ENCODE results near the gene PLD6.
"Not testable (repeated sequence)": the region's sequence is repeated elsewhere in the genome, so short reads cannot be mapped to it uniquely, and the experiment has no call there.

Gene PLD6

GRCh38 chr17:17196776-17197175 is 9.4 kb downstream of the PLD6 start:
- no peak for DNase-seq

GRCh38 chr17:17195466-17195865 is 10.7 kb downstream of the PLD6 start:
- DNase-seq, result not testable (repeated sequence)

- no peak for DNase-seq
These were observed 14.2 kb downstream of the PLD6 start for GRCh38 chr17:17191961-17192381.

- no peak for DNase-seq
These were observed 14.8 kb downstream of the PLD6 start for GRCh38 chr17:17191346-17191792.

DNA sequence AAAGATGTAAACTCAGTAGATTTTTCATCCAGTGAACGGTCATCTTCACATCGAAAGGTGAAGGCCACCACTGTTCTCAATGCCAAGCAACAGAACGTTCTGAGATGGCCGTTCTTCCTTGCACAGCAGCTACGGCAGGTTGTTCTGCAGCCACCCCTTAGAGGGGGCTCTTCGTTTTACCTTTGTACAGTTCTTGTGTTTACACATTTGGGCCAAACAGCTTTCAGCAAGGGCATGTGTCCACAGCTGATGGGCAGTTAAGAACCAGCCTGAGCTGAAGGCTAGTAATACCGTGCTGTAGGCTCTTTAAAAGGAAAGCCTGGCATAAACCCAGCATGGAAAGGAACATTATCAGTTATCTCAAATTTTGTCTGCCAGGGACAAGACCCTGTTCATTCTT is 15.9 kb downstream of the PLD6 start:
- no peak for DNase-seq

DNA sequence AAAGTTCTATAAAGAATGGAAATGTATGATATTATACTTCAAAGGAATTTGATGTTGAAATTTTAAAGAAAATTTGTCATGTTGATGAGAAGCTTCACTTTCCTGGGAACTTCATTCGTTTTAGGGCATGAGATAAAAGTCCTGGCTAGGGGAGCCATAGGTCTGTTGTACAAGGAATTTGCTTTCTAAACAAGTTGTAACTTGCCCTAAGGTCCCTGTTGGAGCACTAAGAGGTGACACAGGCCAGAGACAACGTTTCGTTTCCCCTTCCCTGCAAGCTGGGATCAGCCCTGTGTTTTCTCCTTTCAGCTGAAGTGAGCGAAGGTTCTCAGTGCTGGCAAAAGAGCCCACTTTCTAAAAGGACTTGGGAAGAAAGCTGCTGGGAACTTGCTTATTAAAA is 16.6 kb downstream of the PLD6 start:
- DNase-seq, result no peak

DNA sequence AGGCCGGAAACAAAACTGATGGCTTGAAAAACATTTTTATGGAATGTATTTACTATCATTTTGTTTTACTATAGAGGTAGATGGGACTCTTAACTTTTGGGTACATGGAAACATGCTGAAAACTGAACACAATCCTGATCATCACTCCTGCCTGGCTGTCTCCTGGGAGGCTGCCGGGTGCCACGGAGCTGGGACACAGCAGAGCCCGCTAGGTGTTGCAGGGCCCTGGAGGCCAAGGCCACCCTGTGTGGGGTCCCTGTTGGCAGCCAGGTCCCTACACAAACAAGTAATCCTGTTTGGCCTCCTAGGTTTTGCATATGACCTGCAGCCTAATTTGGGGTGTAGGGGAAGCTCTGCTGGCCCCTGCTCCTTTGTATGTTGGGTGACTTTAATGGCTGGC is 17.5 kb downstream of the PLD6 start:
- DNase-seq, result no peak

DNA sequence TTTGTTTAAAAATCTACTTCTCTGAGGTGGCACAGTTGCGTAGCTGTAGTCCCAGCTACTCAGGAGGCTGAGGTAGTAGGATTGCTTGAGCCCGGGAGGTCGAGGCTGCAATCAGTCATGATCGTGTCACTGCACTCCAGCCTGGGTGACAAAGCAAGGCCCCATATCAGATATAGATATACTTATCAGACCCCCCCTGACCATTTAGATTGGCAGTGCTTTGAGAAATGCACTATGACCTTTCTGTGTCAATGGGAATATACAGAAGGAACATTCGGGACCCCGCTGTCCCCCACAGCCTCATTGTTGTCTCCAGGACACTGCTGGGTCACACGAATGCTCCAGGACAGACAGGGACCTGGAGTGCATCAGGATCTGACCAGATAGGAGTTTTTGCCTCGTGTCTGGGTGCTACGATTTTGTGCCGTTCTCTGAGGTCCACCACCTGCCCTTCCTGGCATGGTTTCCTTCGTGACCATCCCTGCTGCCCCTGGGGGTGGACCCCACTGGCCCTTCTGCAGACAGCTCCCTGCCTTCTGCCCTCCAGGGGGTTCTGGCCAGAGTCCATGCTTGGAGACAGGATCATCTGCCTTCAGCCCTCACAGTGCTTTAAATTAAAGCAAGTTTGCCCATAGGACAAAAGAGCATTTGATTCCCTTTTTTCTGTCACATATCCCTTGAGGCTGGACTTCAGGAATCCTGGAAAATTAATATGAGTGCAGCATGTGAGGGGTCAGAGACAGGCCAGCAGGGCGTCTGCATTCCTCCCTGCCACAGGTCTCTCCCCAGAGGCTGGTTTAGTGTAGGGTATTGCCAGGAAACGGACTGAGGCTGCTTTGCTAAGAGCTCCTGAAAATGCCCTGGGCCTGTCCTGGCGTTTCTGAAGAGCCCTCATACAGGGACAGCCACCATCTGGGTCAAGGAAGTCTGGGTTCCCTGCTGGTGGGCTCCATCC is 19.3 kb downstream of the PLD6 start:
- DNase-seq, result no peak

DNA sequence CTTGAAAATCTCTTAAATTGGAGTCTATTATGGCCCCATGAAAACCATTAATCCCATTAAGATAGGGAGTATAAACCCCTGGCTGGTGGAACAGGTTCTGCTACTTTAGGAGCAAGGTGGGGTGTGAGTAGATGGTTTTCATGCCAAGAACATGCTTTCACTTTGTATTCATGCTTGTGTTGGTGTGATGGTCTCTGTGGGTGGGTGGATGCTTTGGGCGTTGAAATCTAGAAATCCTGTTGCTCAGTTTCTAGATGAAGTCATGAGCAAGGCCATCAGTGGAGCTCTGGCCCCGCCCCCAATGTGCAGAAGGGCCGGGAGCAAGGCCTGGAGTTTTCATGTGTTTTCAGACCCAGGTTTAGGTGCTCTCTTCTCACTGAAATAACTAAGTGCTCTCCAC is 20.1 kb downstream of the PLD6 start:
- peak; percentile 63 for DNase-seq

- not testable (repeated sequence) for DNase-seq
These were observed 21.0 kb downstream of the PLD6 start for GRCh38 chr17:17184985-17185757.

DNA sequence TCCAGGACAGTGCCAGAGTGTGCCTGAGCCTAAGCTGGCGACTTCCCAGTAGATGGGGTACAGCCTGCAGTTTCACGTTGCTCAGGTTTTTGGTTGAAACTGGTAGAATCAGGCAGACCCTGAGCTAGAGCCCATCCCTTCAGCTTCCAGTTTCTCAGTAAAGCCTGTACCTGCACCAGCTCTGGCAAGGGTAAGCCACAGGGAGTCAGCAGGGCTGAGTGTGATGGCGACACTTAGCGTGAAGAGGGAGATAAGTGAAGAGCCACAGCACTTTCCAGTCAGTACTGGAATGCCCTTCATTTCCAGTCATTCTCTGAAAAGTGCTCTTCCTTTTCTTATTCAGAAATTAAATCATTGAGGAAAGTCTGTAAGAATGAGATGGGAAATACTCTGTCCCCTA is 22.4 kb downstream of the PLD6 start:
- DNase-seq, result no peak

DNA sequence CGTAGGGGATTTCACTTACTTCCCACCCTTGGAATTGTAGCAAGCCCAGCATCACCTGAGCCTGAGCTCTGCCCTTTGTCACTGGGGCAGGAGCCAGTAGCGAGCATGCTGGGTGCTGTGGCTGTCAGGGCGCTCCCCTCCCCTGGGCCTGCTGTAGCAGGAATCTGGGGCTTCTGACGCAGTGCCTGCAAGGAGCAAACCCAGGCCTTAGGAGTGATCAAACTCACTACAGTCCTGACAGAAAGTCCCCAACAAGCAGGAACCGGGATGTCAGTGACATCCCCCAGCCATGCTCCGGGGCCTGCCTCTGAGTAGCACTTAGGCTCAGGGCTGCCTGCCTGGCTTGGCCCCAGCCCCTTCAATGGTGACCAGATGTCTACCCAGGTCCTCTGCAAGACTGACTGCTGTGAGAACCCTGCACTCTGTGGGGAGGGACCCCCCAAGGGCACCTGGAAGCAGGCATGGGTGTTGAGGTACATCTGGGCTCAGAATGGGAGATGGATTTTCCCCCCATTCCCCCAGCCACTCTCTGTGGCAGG is 23.5 kb downstream of the PLD6 start:
- DNase-seq, result no peak

DNA sequence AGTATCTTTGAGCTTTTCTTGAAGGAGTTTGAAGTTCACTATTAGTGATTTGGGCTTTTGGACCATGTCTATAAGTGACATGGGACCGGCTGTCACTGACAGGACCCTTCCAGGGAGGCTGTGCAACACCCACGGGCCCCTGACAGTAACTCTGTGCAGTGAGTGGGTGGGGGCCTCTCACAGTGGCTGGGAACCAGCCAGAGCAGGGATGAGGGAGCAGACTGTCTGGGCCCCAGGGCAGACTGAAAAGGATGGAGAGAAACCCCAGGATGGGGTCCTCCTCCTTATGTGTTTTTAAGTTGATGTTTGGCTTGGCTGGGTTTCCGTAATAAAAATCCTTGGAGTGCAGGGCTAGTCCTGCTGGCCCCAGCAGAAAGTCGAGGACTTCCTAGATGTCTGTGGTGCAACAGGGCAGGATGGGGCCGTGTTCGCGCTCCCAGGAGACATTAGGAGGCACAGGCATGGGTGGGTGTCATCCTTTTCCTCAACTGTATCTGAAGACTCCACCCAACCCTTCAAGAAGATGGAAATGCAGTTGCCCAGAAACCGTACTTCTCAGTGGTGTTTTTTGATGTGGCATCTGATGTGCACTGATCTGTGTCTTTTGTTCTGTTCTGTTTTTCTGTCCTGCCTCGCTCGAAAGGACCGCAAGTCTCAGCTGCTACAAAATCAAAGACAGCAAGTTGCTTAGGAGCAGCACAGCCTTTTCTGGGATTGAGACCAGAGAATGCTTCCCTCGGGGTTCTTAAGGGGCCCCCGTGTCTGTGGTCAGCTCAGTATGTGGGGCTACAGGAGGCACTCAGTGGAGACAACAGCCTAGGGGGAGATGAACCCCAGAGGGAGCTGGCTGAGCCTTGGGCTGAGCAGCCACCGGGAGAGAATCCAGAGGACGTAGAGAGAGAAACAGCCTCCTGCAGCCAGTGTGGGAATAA is 24.2 kb downstream of the PLD6 start:
- peak; percentile 41 for DNase-seq

GRCh38 chr17:17180741-17181525 is 25.2 kb downstream of the PLD6 start:
- DNase-seq, result no peak

- no peak for DNase-seq
These were observed 26.0 kb downstream of the PLD6 start for GRCh38 chr17:17180141-17180603.

DNA sequence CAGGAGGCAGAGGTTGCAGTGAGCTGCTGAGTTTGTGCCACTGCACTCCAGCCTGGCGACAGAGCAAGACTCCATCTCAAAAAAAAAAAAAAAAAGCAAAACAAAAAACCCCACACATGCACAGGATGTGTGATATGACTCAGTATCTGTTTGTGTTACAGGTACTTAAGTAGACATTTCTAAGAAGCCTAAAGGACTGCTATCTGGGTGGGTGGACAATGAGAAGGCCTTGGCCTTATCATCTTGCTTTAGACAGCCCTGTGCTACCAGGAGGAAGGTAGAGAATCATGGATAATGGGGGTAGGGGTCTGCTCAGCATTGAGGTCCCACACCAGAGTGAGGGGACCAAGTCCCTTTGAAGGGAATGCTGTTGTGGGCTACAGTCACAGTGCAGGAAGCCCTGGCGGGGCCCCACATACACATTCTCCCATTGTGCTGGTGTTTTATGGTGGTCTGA is 26.7 kb downstream of the PLD6 start:
- DNase-seq, result no peak

DNA sequence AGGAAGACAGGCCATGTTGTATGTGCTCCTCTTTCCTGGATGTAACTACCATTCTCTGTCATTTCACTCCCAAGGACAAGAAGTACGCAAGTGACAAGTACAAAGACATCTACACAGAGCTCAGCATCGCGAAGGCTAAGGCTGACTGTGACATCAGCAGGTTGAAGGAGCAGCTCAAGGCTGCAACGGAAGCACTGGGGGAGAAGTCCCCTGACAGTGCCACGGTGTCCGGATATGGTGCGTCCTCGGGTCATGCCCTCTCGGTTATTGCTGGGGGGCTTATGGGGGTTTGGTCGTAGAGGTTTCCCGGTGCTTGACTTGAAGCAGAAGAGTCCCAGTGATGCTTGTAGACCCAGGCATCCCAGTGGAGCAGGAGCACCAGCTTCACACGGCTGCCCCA is 29.0 kb downstream of the PLD6 start:
- DNase-seq, result no peak

- no peak for DNase-seq
These were observed 29.8 kb downstream of the PLD6 start for GRCh38 chr17:17176341-17176740.

- no peak for DNase-seq
These were observed 30.2 kb downstream of the PLD6 start for GRCh38 chr17:17175917-17176316.

GRCh38 chr17:17175340-17175739 is 30.8 kb downstream of the PLD6 start:
- no peak for DNase-seq

GRCh38 chr17:17173921-17174320 is 32.2 kb downstream of the PLD6 start:
- no peak for DNase-seq

Measured in stimulated activated naive CD4-positive, alpha-beta T cell treated with Interleukin-2 at 50 U/mL for 16 hours (primary cell).